Mucosa of descending colon (tissue), 3 donors: ENCODE results near the gene CREB3L1. TPM values are rescaled to one million over a fixed set of nuclear protein-coding genes. Genes with fewer than 3 reads are reported as not detected.

Experiments
- ATAC-seq: fragments of 200-7000 bp; cut with Tn5 transposase; one replicate; pipeline ENCODE4 v1.9.1; 2020; ENCODE audit warnings: mild to moderate bottlenecking, moderate library complexity
- DNase-seq, 3 donors: peaks; one replicate each; pipeline ENCODE4 v3.0.0-alpha.2; 2020
- H3K36me3 ChIP-seq: fragments of 200-600 bp; one replicate; pipeline ENCODE4 v1.8.0; 2021; ENCODE audit warnings: low read depth, mild to moderate bottlenecking
- H3K4me1 ChIP-seq: fragments of 200-600 bp; one replicate; pipeline ENCODE4 v1.8.0; 2021; ENCODE audit warnings: low read depth, mild to moderate bottlenecking
- H3K4me3 ChIP-seq: fragments of 200-600 bp; one replicate; pipeline ENCODE4 v1.8.0; 2021; ENCODE audit warnings: mild to moderate bottlenecking
- H3K9me3 ChIP-seq: fragments of 200-600 bp; one replicate; pipeline ENCODE4 v1.8.0; 2021; ENCODE audit warnings: mild to moderate bottlenecking
- intact Hi-C, 2 donors: fragments of 100-400 bp; cut with DNase I in 1 of 2; cut with micrococcal nuclease in 1 of 2; formaldehyde crosslinking; loops; one replicate each; pipeline versions ENCODE4 v1.11.0 to v1.11.1; 2022; cut with DNase I, micrococcal nuclease
- total RNA-seq, 3 donors: library from RNA; stranded (reverse); fragmentation: NEBNext Ultra II Directional in 2 of 3; extraction: Animal tissue kit (Norgen Biotek cat#: 25700) in 2 of 3; gene quantifications; one replicate each; pipeline versions ENCODE4 v1.2.1 to v1.2.4, GENCODE V29; 2021 to 2023
- TF ChIP-seq, protein P1 (sequence below): fragments of 200-600 bp; IDR thresholded peaks from one replicate; pipeline ENCODE4 v1.8.0; 2022; ENCODE audit warnings: antibody characterized with exemption, mild to moderate bottlenecking
- donor health status: DM: no; HTN: no; CAD: no; lungs with moderate emphysema.
- donor health status: DM: no; HTN: no; CAD: no.
- donor health status: DM: no; HTN: yes; CAD: no.

The CREB3L1 gene
- total RNA-seq, 3 donors from 2014 or later, result 52.7 to 140 (median 108) TPM

DNA sequence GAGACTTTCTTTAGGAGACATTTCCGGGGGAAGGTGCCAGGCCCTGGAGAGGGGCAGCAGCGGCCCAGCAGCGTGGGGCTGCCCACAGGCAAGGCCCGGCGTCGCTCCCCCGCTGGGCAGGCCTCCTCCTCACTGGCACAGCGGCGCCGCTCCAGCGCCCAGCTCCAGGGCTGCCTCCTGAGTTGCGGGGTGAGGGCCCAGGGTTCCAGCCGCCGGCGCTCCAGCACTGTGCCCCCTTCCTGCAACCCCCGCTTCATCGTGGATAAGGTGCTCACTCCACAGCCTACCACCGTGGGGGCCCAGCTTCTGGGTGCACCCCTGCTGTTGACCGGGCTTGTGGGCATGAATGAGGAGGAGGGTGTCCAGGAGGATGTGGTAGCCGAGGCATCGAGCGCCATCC lies 88.8 kb downstream of the CREB3L1 start:
- no peaks in the 10 kb centered on the region for H3K36me3 ChIP-seq
- TF ChIP-seq, protein P1, sequence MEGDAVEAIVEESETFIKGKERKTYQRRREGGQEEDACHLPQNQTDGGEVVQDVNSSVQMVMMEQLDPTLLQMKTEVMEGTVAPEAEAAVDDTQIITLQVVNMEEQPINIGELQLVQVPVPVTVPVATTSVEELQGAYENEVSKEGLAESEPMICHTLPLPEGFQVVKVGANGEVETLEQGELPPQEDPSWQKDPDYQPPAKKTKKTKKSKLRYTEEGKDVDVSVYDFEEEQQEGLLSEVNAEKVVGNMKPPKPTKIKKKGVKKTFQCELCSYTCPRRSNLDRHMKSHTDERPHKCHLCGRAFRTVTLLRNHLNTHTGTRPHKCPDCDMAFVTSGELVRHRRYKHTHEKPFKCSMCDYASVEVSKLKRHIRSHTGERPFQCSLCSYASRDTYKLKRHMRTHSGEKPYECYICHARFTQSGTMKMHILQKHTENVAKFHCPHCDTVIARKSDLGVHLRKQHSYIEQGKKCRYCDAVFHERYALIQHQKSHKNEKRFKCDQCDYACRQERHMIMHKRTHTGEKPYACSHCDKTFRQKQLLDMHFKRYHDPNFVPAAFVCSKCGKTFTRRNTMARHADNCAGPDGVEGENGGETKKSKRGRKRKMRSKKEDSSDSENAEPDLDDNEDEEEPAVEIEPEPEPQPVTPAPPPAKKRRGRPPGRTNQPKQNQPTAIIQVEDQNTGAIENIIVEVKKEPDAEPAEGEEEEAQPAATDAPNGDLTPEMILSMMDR, result no peak
- H3K9me3 ChIP-seq, result no peaks in the 10 kb centered on the region
- intact Hi-C loops, result no loop called here
- no peak for DNase-seq
- H3K4me3 ChIP-seq, result no peak overlapping the region
- ATAC-seq, result no peak
- H3K4me1 ChIP-seq, result no peaks in the 10 kb centered on the region

DNA sequence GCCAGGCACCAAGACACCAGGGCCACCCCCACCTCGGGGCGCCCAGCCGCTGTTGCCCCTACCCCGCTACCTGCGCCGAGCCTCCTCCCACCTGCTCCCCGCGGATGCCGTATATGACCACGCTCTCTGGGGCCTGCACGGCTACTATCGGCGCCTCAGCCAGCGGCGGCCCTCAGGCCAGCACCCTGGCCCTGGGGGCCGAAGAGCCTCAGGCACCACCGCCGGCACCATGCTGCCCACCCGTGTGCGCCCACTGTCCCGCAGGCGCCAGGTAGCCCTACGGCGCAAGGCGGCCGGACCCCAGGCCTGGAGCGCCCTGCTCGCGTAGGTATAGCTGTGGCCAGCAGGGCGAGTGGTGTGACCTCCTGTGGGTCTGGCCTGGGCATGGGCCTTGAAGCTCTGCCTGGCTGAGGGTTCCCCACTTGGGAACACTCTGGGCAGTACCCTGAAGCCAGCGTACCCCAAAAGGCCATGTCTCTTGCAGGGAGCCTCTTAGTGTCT lies 89.2 kb downstream of the CREB3L1 start:
- Histone ChIP-seq H3K36me3 (no peaks in the 10 kb centered on the region), H3K4me1 (no peaks in the 10 kb centered on the region), H3K9me3 (no peaks in the 10 kb centered on the region), H3K4me3 (no peak overlapping the region)
- ATAC-seq (no peak), DNase-seq (no peak)
- intact Hi-C loops, result no loop called here
- TF ChIP-seq, protein P1, result no peak

DNA sequence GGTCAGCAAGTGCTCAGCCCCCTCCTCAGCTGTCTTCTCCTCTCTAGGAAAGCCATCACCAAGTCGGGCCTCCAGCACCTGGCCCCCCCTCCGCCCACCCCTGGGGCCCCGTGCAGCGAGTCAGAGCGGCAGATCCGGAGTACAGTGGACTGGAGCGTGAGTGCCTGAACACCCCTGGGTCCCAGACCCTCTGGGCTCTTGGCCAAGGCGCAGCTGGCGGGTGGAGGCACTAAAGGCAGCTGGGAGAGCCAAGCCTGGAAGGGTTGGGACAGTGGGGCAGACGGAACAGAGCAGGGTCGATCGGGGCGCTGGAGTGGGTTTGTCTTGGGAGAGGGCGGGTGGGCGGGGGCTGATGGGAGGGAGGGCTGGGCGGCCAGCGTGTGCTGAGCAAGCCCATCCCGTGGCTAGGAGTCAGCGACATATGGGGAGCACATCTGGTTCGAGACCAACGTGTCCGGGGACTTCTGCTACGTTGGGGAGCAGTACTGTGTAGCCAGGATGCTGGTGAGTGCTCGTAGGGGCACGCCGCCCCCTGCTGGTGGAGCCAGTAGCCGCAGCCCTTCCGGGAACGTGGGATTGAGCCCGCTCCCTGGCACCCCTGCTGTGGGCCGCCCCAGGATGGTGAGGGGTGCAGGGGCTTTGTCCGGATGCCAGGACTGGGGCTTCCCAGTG lies 89.9 kb downstream of the CREB3L1 start:
- TF ChIP-seq, protein P1, result peak; percentile 87
- peak; percentile 76 for ATAC-seq
- Histone ChIP-seq H3K9me3 (no peaks in the 10 kb centered on the region), H3K4me1 (no peaks in the 10 kb centered on the region), H3K36me3 (no peaks in the 10 kb centered on the region), H3K4me3 (no peak overlapping the region)
- intact Hi-C loops, result no loop called here
- DNase-seq, result peak; percentile 71 to 82 (median 80)

DNA sequence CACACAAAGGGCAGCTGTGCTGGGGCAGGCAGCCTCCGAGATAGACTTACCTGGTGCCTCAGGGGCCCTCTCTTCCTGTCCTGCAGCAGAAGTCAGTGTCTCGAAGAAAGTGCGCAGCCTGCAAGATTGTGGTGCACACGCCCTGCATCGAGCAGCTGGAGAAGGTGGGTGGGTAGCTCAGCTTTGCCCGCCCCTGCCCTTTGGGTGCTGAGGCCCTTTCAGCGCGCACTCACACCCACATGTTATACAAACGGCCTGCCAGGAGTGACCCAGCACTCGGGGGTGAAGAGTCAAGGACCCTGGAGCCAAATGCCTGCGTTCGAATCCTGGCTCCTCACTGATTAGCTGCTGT lies 90.4 kb downstream of the CREB3L1 start:
- intact Hi-C loops, result no loop called here
- Histone ChIP-seq H3K4me3 (no peak overlapping the region), H3K9me3 (no peaks in the 10 kb centered on the region), H3K4me1 (no peaks in the 10 kb centered on the region), H3K36me3 (no peaks in the 10 kb centered on the region)
- TF ChIP-seq, protein P1, result peak; percentile 5
- DNase-seq (no peak), ATAC-seq (no peak)

DNA sequence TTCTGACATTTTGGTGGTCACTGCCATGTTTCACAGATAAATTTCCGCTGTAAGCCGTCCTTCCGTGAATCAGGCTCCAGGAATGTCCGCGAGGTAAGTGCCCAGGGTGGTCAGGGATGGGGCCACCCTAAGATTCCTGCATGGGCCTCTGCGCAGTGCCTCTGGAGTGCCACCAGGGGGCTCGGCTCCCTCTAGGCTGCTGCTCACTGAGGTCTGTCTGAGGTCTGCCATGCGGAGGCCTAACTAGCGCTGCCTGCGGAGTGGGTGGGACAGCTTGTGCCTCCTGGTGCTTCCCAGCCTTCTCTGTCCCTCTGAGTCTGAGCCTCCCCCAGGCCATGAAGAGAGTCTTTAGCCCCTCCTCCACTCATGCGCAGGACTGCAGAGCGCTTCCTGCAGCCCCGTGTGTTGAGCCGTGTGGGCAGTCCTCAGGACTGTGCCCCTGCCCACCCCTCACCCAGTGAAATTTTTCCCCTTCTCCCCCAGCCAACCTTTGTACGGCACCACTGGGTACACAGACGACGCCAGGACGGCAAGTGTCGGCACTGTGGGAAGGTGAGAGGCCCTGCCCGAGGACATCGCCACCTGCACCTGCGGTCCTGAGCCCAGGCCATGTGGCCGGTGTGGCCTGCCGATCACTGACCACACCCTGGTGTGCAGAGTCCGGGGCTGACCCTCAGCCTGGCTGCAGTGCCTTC lies 92.1 kb downstream of the CREB3L1 start:
- ATAC-seq (peak; percentile 75), DNase-seq (peak; percentile 56 to 66 (median 63))
- Histone ChIP-seq H3K36me3 (no peaks in the 10 kb centered on the region), H3K4me1 (no peaks in the 10 kb centered on the region), H3K9me3 (no peaks in the 10 kb centered on the region), H3K4me3 (no peak overlapping the region)
- intact Hi-C loops, result no loop called here
- TF ChIP-seq, protein P1, result peak; percentile 91
